HL-60 (cell line): ENCODE measurements around the gene RITA1.
"Not testable (repeated sequence)": the region's sequence is repeated elsewhere in the genome, so short reads cannot be mapped to it uniquely, and the experiment has no call there.

Experiments
- DNase-seq, 2 experiments: peaks; one replicate each; pipeline ENCODE4 v3.0.0-alpha.2; 2010 to 2020; ENCODE audit warnings: low read depth in 1 of 2, low spot score in 1 of 2
- H3K27ac ChIP-seq: fragments of 250-450 bp; sonication (Bioruptor Pico); replicated peaks from 2 replicates; pipeline ENCODE4 v1.5.1; 2020; ENCODE audit warnings: mild to moderate bottlenecking, moderate library complexity
- H3K27me3 ChIP-seq: fragments of 250-450 bp; sonication (Bioruptor Pico); 2 replicates; pipeline ENCODE4 v1.5.1; 2021; ENCODE audit warnings: mild to moderate bottlenecking, moderate library complexity; ENCODE audit not compliant: insufficient read depth, poor library complexity, severe bottlenecking
- H3K4me3 ChIP-seq: replicated peaks from 2 replicates; pipeline ENCODE4 v1.5.1; 2011; ENCODE audit warnings: mild to moderate bottlenecking, control low read depth, low read length; ENCODE audit not compliant: insufficient read depth
- GABPA ChIP-seq: IDR thresholded peaks from 2 replicates; pipeline ENCODE4 v1.6.1; 2012; ENCODE audit warnings: low read depth
- POLR2AphosphoS5 ChIP-seq: IDR thresholded peaks from 2 replicates; pipeline ENCODE4 v1.6.1; 2012; ENCODE audit warnings: low read depth
- SPI1 ChIP-seq: IDR thresholded peaks from 2 replicates; pipeline ENCODE4 v1.6.1; 2012; ENCODE audit warnings: low read depth, mild to moderate bottlenecking, borderline replicate concordance
- TF ChIP-seq, protein P1 (sequence below): IDR thresholded peaks from 2 replicates; pipeline ENCODE4 v1.6.1; 2012; ENCODE audit warnings: low read depth; ENCODE audit not compliant: insufficient replicate concordance
- TF ChIP-seq, protein P2 (sequence below): IDR thresholded peaks from one replicate; pipeline ENCODE4 v1.5.1; 2011; ENCODE audit warnings: low read length, control low read depth, inconsistent platforms; ENCODE audit not compliant: insufficient read depth

Gene RITA1

DNA sequence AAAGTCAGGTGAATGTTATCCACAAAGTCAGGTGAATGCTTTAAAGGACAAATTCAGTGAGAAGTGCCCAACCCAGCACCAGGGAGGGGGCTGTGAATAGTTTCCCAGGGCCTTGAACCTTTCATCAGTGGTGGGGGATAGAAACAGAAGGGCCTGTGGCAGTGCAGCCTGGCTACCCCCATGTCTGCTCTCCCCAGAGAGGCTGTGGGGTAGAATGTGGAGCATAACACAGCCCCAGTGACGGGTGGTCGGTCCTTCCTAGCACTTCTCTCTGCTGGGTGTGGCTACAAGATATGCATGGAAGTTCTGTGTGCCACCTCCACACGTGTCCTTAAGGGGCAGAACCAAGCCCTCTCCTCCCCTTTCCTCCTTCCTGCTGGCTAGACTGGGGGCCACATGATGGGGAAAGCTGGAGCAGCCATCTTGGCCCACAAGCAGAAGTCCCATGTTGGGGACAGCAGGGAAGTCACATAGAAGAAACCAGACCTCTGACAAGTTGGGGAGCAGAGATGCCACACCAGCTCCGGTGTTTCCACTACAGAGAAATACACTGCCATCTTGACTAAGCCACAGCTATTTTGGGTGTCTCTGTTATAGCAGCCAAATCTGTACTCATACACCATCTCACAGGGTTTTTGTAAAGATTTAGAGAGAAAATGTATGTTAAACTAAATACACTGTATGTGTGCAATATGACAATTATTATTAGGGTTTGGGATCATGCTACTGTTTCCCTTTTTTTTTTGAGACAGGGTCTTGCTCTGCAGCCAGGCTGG lies 17.0 kb downstream of the RITA1 start:
- H3K27me3 ChIP-seq: no peaks in the 10 kb centered on the region
- no peak for DNase-seq
- H3K4me3 ChIP-seq: no peak overlapping the region
- no peak overlapping the region for H3K27ac ChIP-seq
- TF ChIP-seq SPI1 (no peak), GABPA (no peak), POLR2AphosphoS5 (no peak)
- TF ChIP-seq, protein P1, sequence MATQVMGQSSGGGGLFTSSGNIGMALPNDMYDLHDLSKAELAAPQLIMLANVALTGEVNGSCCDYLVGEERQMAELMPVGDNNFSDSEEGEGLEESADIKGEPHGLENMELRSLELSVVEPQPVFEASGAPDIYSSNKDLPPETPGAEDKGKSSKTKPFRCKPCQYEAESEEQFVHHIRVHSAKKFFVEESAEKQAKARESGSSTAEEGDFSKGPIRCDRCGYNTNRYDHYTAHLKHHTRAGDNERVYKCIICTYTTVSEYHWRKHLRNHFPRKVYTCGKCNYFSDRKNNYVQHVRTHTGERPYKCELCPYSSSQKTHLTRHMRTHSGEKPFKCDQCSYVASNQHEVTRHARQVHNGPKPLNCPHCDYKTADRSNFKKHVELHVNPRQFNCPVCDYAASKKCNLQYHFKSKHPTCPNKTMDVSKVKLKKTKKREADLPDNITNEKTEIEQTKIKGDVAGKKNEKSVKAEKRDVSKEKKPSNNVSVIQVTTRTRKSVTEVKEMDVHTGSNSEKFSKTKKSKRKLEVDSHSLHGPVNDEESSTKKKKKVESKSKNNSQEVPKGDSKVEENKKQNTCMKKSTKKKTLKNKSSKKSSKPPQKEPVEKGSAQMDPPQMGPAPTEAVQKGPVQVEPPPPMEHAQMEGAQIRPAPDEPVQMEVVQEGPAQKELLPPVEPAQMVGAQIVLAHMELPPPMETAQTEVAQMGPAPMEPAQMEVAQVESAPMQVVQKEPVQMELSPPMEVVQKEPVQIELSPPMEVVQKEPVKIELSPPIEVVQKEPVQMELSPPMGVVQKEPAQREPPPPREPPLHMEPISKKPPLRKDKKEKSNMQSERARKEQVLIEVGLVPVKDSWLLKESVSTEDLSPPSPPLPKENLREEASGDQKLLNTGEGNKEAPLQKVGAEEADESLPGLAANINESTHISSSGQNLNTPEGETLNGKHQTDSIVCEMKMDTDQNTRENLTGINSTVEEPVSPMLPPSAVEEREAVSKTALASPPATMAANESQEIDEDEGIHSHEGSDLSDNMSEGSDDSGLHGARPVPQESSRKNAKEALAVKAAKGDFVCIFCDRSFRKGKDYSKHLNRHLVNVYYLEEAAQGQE: no peak
- TF ChIP-seq, protein P2, sequence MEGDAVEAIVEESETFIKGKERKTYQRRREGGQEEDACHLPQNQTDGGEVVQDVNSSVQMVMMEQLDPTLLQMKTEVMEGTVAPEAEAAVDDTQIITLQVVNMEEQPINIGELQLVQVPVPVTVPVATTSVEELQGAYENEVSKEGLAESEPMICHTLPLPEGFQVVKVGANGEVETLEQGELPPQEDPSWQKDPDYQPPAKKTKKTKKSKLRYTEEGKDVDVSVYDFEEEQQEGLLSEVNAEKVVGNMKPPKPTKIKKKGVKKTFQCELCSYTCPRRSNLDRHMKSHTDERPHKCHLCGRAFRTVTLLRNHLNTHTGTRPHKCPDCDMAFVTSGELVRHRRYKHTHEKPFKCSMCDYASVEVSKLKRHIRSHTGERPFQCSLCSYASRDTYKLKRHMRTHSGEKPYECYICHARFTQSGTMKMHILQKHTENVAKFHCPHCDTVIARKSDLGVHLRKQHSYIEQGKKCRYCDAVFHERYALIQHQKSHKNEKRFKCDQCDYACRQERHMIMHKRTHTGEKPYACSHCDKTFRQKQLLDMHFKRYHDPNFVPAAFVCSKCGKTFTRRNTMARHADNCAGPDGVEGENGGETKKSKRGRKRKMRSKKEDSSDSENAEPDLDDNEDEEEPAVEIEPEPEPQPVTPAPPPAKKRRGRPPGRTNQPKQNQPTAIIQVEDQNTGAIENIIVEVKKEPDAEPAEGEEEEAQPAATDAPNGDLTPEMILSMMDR: no peak

DNA sequence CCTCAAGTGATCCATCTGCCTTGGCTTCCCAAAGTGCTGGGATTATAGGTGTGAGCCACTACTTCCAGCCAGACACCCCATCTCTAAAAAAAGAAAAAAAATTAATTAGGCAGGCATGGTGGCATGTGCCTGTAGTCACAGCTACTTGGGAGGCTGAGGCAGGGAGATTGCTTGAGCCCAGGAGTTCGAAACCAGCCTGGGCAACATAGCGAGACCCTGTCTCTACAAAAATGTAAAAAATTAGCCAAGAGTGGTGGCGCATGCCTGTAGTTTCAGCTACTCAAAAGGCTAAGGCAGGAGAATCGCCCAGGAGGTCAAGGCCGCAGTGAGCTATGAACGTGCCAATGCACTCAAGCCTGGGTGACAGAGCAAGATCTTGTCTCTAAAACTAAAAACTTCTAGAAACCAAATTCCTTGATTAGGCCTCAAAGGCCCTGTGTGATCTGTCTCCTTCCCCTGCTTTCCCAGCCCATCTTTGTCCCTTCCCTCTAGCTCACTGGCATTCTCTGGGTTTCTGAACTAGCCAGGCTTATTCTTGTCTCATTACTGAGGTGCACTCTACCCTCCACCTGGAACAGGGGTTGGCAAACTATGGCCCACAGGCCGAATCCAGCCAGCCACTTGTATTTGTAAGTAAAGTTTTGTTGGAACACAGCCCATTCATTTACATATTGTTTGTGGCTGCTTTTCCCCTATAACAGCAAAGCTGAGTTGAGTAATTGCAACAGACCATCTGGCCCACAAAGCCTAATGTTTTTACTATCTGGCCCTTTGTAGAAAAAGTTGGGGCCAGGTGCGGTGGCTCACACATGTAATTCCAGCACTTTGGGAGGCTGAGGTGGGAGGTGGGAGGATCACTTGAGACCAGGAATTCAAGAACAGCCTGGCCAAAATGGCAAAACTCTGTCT lies 18.6 kb downstream of the RITA1 start:
- H3K4me3 ChIP-seq: no peak overlapping the region
- no peaks in the 10 kb centered on the region for H3K27me3 ChIP-seq
- DNase-seq: peak; percentile 57 to 60
- 0 out of 2 replicates have a peak, but pooled peaks have one; percentile 28 for TF ChIP-seq POLR2AphosphoS5
- TF ChIP-seq, protein P2: no peak
- H3K27ac ChIP-seq: peak overlapping the region; percentile 54

DNA sequence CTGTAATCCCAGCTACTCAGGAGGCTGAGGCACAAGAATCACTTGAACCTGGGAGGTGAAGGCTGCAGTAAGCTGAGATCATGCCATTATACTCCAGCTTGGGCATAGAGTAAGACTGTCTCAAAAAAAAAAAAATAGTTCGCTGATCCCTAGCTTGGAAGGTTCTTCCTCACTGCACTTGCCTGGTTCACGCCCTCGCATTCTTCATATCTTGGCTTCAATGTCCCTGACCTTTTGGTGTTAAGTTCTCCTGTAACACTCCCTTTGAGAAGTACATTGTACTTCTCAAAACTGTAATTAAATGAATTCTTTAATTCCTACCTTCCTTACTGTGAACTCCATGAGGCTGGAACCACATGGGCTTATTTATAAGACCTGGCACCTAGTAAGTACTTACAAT lies 19.3 kb downstream of the RITA1 start:
- Histone ChIP-seq H3K27ac (peak overlapping the region; percentile 54), H3K4me3 (no peak overlapping the region), H3K27me3 (no peaks in the 10 kb centered on the region)
- TF ChIP-seq, protein P2: no peak
- TF ChIP-seq POLR2AphosphoS5 (no peak), GABPA (no peak), SPI1 (no peak)
- TF ChIP-seq, protein P1: no peak
- no peak for DNase-seq

DNA sequence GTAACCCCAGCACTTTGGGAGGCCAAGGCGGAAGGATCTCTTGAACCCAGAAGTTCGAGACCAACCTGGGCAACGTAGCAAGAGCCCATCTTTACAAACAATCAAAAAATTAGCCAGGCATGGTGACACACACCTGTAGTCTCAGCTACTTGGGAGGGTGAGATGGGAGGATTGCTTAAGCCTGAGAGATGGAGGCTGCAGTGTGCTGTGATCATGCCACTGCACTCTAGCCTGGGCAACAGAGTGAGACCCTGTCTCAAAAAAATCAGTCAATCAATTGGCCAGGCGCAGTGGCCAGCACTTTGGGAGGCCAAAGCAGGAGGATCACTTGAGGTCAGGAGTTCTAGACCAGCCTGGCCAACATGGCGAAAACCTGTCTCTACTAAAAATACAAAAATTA lies 21.3 kb downstream of the RITA1 start:
- H3K27me3 ChIP-seq, H3K4me3 ChIP-seq, DNase-seq: not testable (repeated sequence)
- H3K27ac ChIP-seq: peak overlapping the region; percentile 80; the same call in 1 of the 2 replicates
